HCT116 (cell line): ENCODE data around the gene HIP1. TPM values are rescaled to one million over a fixed set of nuclear protein-coding genes. Genes with fewer than 3 reads are reported as not detected.

Source experiments
- ATAC-seq: fragments of 200-7000 bp; cut with Tn5 transposase; 2 replicates; pipeline ENCODE4 v1.9.1; 2020; ENCODE audit warnings: mild to moderate bottlenecking, moderate library complexity
- BruUV-seq: library from RNA; stranded (reverse); fragments of 400-500 nt; replicated peaks from 2 replicates; lab custom pipeline; 2021; lab: Mats Ljungman, UMichigan
- CTCF ChIA-PET: fragments of 300-600 bp; sonication (Branson Sonifier 250); formaldehyde crosslinking; loops from one replicate; lab custom pipeline; 2021; ENCODE audit warnings: antibody characterized with exemption; lab: Charles Lee
- POLR2A ChIA-PET: fragments of 300-600, 350-600 bp; sonication (Branson Sonifier 250); formaldehyde crosslinking; loops from one replicate; lab custom pipeline; 2021; ENCODE audit warnings: antibody characterized with exemption; lab: Charles Lee
- RAD21 ChIA-PET, 2 experiments: fragments of 300-600 bp; sonication (Branson Sonifier 250); formaldehyde crosslinking; loops; one replicate each; lab custom pipeline; 2023; ENCODE audit warnings: low total read pairs in 2 of 2; ENCODE audit not compliant: uncharacterized antibody in 2 of 2, unreplicated experiment in 2 of 2, low non-redundant PET in 1 of 2; lab: Charles Lee
- DNase-seq: peaks from one replicate; pipeline ENCODE4 v3.0.0-alpha.2; 2010; ENCODE audit warnings: low read depth, low spot score
- H2AFZ ChIP-seq: fragments of 200-600 bp; shearing (Covaris generic), sonication (generic); 2 replicates; pipeline ENCODE4 v1.6.1; 2017; ENCODE audit warnings: low read depth, mixed run types, mixed read lengths, antibody characterized with exemption, low read length; ENCODE audit not compliant: poor library complexity, severe bottlenecking
- H3K27ac ChIP-seq: 2 replicates; pipeline ENCODE4 v1.5.1; 2012; ENCODE audit warnings: low read depth, low read length
- H3K27me3 ChIP-seq: fragments of 200-600 bp; sonication (generic); 2 replicates; pipeline ENCODE4 v1.6.1; 2016; ENCODE audit warnings: mixed run types, low read length, mixed read lengths; ENCODE audit not compliant: insufficient read depth
- H3K36me3 ChIP-seq, 2 experiments: fragments of 200-500 bp in 1 of 2; fragments of 200-600 bp in 1 of 2; sonication (Bioruptor generic) in 1 of 2; sonication (generic) in 1 of 2; 2 replicates each; pipeline versions ENCODE4 v1.5.1 to v1.6.1; 2014 to 2016; ENCODE audit warnings: low read length in 2 of 2, inconsistent platforms in 1 of 2, mixed read lengths in 1 of 2, mixed run types in 1 of 2; ENCODE audit not compliant: insufficient read depth in 2 of 2, control insufficient read depth in 1 of 2
- H3K4me1 ChIP-seq, 2 experiments: fragments of 200-600 bp in 1 of 2; sonication (generic) in 1 of 2; 2 replicates each; pipeline versions ENCODE4 v1.5.1 to v1.6.1; 2012 to 2017; ENCODE audit warnings: low read length in 2 of 2, inconsistent platforms in 1 of 2, mild to moderate bottlenecking in 1 of 2, mixed read lengths in 1 of 2, mixed run types in 1 of 2, moderate library complexity in 1 of 2; ENCODE audit not compliant: insufficient read depth in 2 of 2, control insufficient read depth in 1 of 2
- H3K4me2 ChIP-seq: fragments of 200-600 bp; sonication (generic); 2 replicates; pipeline ENCODE4 v1.6.1; 2017; ENCODE audit warnings: mixed run types, low read length, mixed read lengths
- H3K4me3 ChIP-seq, 2 experiments: fragments of 200-600 bp in 1 of 2; sonication (generic) in 1 of 2; replicated peaks in 1 of 2; 2 replicates each; pipeline ENCODE4 v1.5.1; 2011 to 2016; ENCODE audit warnings: low read length in 2 of 2, control low read depth in 1 of 2, low read depth in 1 of 2, mild to moderate bottlenecking in 1 of 2, mixed read lengths in 1 of 2, mixed run types in 1 of 2
- H3K79me2 ChIP-seq: fragments of 200-600 bp; sonication (generic); 2 replicates; pipeline ENCODE4 v1.6.1; 2017; ENCODE audit warnings: mild to moderate bottlenecking, mixed run types, low read length, moderate library complexity, mixed read lengths; ENCODE audit not compliant: insufficient read depth
- H3K9ac ChIP-seq: fragments of 200-600 bp; sonication (generic); 2 replicates; pipeline ENCODE4 v1.6.1; 2016; ENCODE audit warnings: low read length, mixed read lengths
- H3K9me2 ChIP-seq: fragments of 200-600 bp; sonication (generic), shearing (Covaris generic); 2 replicates; pipeline ENCODE4 v1.6.1; 2017; ENCODE audit warnings: mixed run types, mild to moderate bottlenecking, moderate library complexity; ENCODE audit not compliant: insufficient read depth
- H3K9me3 ChIP-seq, 2 experiments: fragments of 200-500 bp in 1 of 2; fragments of 200-600 bp in 1 of 2; sonication (Bioruptor generic) in 1 of 2; sonication (generic) in 1 of 2; 2 replicates each; pipeline ENCODE4 v1.6.1; 2014 to 2017; ENCODE audit warnings: low read length in 2 of 2, mixed read lengths in 2 of 2, inconsistent platforms in 1 of 2, low read depth in 1 of 2, mild to moderate bottlenecking in 1 of 2, mixed run types in 1 of 2, moderate library complexity in 1 of 2; ENCODE audit not compliant: control insufficient read depth in 1 of 2, insufficient read depth in 1 of 2
- H4K20me1 ChIP-seq: fragments of 200-600 bp; sonication (generic), shearing (Covaris generic); 2 replicates; pipeline ENCODE4 v1.6.1; 2017; ENCODE audit warnings: mixed run types, mild to moderate bottlenecking, moderate library complexity; ENCODE audit not compliant: insufficient read depth
- ATF3 ChIP-seq: IDR thresholded peaks from 2 replicates; pipeline ENCODE4 v1.6.1; 2012
- CBX3 ChIP-seq: IDR thresholded peaks from 2 replicates; pipeline ENCODE4 v1.6.1; 2012; ENCODE audit warnings: low read depth
- CEBPB ChIP-seq: IDR thresholded peaks from 2 replicates; pipeline ENCODE4 v1.6.1; 2012; ENCODE audit warnings: low read depth
- CTCF ChIP-seq, 3 experiments: fragments of 200-600 bp in 1 of 3; sonication (generic) in 1 of 3; IDR thresholded peaks in 2 of 3; conservative IDR thresholded peaks in 1 of 3; 2 replicates each; pipeline ENCODE4 v1.5.1; 2012 to 2017; ENCODE audit warnings: low read depth in 2 of 3, low read length in 2 of 3, antibody characterized with exemption in 1 of 3, borderline replicate concordance in 1 of 3, control low read depth in 1 of 3, mild to moderate bottlenecking in 1 of 3, mixed read lengths in 1 of 3, mixed run types in 1 of 3, moderate library complexity in 1 of 3; ENCODE audit not compliant: insufficient read depth in 1 of 3
- EGR1 ChIP-seq: IDR thresholded peaks from 2 replicates; pipeline ENCODE4 v1.6.1; 2012; ENCODE audit warnings: low read depth
- ELF1 ChIP-seq: IDR thresholded peaks from 2 replicates; pipeline ENCODE4 v1.6.1; 2012; ENCODE audit warnings: low read depth, borderline replicate concordance
- JUND ChIP-seq: IDR thresholded peaks from 2 replicates; pipeline ENCODE4 v1.6.1; 2012
- MAX ChIP-seq: IDR thresholded peaks from 2 replicates; pipeline ENCODE4 v1.6.1; 2012
- POLR2A ChIP-seq: IDR thresholded peaks from 2 replicates; pipeline ENCODE4 v1.7.0; 2011; ENCODE audit warnings: borderline replicate concordance; ENCODE audit not compliant: insufficient read depth, insufficient read length; ENCODE audit errors: extremely low read depth
- POLR2AphosphoS5 ChIP-seq: IDR thresholded peaks from 2 replicates; pipeline ENCODE4 v1.6.1; 2011; ENCODE audit warnings: mild to moderate bottlenecking, low read depth, low read length, moderate library complexity
- REST ChIP-seq: IDR thresholded peaks from 2 replicates; pipeline ENCODE4 v1.6.1; 2012; ENCODE audit warnings: low read depth
- SIN3A ChIP-seq: IDR thresholded peaks from 2 replicates; pipeline ENCODE4 v1.6.1; 2012; ENCODE audit warnings: low read depth
- SP1 ChIP-seq: IDR thresholded peaks from 2 replicates; pipeline ENCODE4 v1.6.1; 2012; ENCODE audit warnings: low read depth
- SRF ChIP-seq: IDR thresholded peaks from 2 replicates; pipeline ENCODE4 v1.6.1; 2012; ENCODE audit warnings: low read depth
- TCF7L2 ChIP-seq: IDR thresholded peaks from 2 replicates; pipeline ENCODE4 v1.7.0; 2011; ENCODE audit warnings: borderline replicate concordance, inconsistent platforms; ENCODE audit not compliant: insufficient read depth, insufficient read length; ENCODE audit errors: extremely low read depth
- YY1 ChIP-seq: IDR thresholded peaks from 2 replicates; pipeline ENCODE4 v1.6.1; 2011; ENCODE audit warnings: low read length, low read depth, moderate library complexity, mild to moderate bottlenecking; ENCODE audit not compliant: insufficient replicate concordance; ENCODE audit errors: extremely low read depth
- ZBTB33 ChIP-seq: IDR thresholded peaks from 2 replicates; pipeline ENCODE4 v1.6.1; 2011; ENCODE audit warnings: mild to moderate bottlenecking, low read length, moderate library complexity; ENCODE audit not compliant: insufficient replicate concordance; ENCODE audit errors: extremely low read depth
- ZNF274 ChIP-seq: fragments of 200-500 bp; sonication (Bioruptor generic); IDR thresholded peaks from 2 replicates; pipeline ENCODE4 v1.6.1; 2014; ENCODE audit warnings: mild to moderate bottlenecking, low read depth, low read length, inconsistent platforms
- intact Hi-C: fragments of 100-400 bp; cut with micrococcal nuclease; formaldehyde crosslinking; loops from 2 replicates; pipeline ENCODE4 v1.10.0; 2022
- total RNA-seq: library from RNA; stranded (reverse); gene quantifications from one replicate; pipeline ENCODE4 v1.2.1, GENCODE V29; 2021; ENCODE audit not compliant: unreplicated experiment

The HIP1 gene
- total RNA-seq, 1 experiment from 2014 or later: 22.1 TPM

GRCh38 chr7:75619636-75620035, 119.1 kb downstream of the HIP1 start:
- no peak overlapping the region for H3K9ac ChIP-seq
- H3K9me2 ChIP-seq: no peaks in the 10 kb centered on the region
- RAD21 ChIA-PET: no interaction called here
- no peaks in the 10 kb centered on the region for H3K79me2 ChIP-seq
- no peaks in the 10 kb centered on the region for H3K36me3 ChIP-seq
- BruUV-seq: no TSS peak
- ATAC-seq: no peak
- DNase-seq: no peak
- H2AFZ ChIP-seq: no peak overlapping the region
- no peaks in the 10 kb centered on the region for H3K27me3 ChIP-seq
- TF ChIP-seq CEBPB (no peak), SP1 (no peak), ZNF274 (no peak), ELF1 (no peak), POLR2A (no peak), CBX3 (no peak), TCF7L2 (no peak), SIN3A (no peak), YY1 (no peak), MAX (no peak), EGR1 (no peak), ZBTB33 (no peak), POLR2AphosphoS5 (no peak), SRF (no peak), JUND (no peak), REST (no peak), ATF3 (no peak), CTCF (IDR thresholded peaks at IDR 0.05 in 2 of 3, conservative IDR thresholded peaks at IDR 0.05 in 1 of 3; ENCODE audit: borderline replicate concordance in 1 of 3, insufficient read depth in 1 of 3, low read depth in 2 of 3, low read length in 2 of 3) (no peak)
- H3K9me3 ChIP-seq: no peaks in the 10 kb centered on the region
- CTCF ChIA-PET: no interaction called here
- no peak overlapping the region for H3K4me2 ChIP-seq
- no peak overlapping the region for H3K27ac ChIP-seq
- H3K4me3 ChIP-seq: no peak overlapping the region
- intact Hi-C loops: no loop called here
- POLR2A ChIA-PET: no interaction called here
- no peaks in the 10 kb centered on the region for H4K20me1 ChIP-seq
- H3K4me1 ChIP-seq: no peaks in the 10 kb centered on the region
